ENCODE data around the gene DST. TPM values are rescaled to one million over a fixed set of nuclear protein-coding genes. Genes with fewer than 3 reads are reported as not detected.

Gene DST
- total RNA-seq = 10 to 100 TPM in 1 of 2 donors, 1 to 10 TPM in 1; 6.0 to 10.1 TPM

DNA sequence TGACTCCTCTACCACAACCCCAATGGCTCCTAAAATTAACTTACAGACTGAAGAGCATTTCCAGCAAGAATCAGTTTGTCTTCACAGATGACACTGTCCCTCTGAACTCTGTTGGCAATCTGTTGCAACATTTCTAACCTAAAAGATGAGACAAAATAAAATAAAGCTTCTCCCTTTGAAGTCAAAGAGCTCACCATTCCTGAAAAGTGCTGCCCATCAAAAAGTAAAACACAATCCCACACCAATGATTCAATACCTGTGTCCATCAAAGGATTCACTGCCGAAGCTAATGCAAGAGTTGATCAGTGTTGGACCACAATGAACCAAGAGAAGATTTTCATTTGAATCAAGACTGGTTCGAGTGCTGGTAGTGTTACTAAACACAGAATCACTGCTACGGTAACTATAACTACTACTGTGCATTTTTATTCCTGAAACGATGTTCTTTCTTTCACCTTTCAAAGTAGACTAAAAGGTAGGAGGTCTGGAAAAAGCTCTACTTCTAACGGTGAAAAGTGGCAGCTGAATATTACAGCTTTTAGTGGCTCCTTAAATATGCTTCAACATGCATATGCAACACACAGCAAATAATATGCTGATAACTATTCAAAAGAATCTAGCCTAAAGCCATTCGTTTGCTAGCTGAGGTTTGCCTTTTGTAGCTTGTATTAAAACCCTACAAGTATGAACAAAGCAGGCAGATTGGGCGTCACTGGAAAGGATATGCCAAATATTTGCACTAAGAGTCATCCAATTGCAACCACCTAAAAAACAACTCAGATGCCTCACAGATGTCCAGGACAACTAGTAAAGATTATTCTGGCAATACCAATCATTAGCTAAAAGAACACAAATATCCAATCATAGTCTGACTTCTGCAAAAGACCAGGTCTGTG lies at the start of gene DST:
DST (minus strand) TSS at position 524 of the 896 bp plus-strand sequence.
- H3K9me3 Mint-ChIP-seq = no peaks in the 10 kb centered on the region
- ATAC-seq (no peak), DNase-seq (ENCODE audit: low spot score) (no peak)
- H3K4me3 Mint-ChIP-seq = no peak within 1 kb of the TSS
- H3K27me3 Mint-ChIP-seq = peaks cover 0 to 7% of the 10 kb centered on the region in 2 donors
- no peaks in the 10 kb centered on the region for H3K4me1 Mint-ChIP-seq (ENCODE audit: low read depth in 2 of 2)
- no peaks in the 10 kb centered on the region for H3K36me3 Mint-ChIP-seq
- H3K27ac Mint-ChIP-seq = no peak within 1 kb of the TSS

DNA sequence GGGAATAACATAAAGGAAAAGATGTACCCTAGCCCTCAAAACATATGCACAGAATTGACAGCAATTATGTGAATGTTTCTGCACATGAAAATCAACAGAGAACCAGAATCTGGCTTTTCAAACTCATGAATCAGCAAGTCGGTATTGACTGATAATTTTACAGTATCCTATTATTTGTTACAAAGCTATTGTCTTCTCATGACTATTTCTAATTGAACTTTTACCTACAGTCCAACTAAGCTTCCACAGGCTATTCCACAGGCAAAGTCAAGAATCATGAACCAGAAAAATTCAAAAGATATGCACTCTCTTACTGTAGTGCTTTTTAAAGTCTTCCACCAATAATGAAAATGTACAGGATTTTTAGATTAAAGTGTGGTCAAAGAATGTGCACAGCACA lies 49.1 kb upstream of the DST start:
- peaks cover 0 to 2% of the 10 kb centered on the region in 2 donors for H3K27me3 Mint-ChIP-seq
- ATAC-seq (no peak), DNase-seq (ENCODE audit: low spot score) (no peak)
- no peaks in the 10 kb centered on the region for H3K36me3 Mint-ChIP-seq
- no peak overlapping the region for H3K27ac Mint-ChIP-seq
- no peaks in the 10 kb centered on the region for H3K4me1 Mint-ChIP-seq (ENCODE audit: low read depth in 2 of 2)
- peaks cover 2% of the 10 kb centered on the region for H3K9me3 Mint-ChIP-seq
- no peak overlapping the region for H3K4me3 Mint-ChIP-seq

DNA sequence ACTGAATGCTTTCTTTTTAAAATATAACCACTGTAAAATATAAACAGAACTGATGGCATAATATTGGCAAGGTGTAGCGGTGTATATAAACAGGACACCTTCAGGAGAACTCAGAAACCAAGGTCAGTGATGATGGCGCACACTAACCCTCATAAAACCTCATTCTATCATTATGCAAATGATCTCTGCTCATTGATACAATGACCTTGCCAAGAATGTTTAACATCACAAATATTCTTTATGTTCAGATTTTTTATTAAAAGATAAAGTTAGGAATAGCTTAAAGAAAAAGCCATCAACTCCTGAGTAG lies 48.6 kb upstream of the DST start:
- ATAC-seq (no peak), DNase-seq (ENCODE audit: low spot score) (no peak)
- Mint-ChIP-seq H3K27ac (no peak overlapping the region), H3K4me1 (ENCODE audit: low read depth in 2 of 2) (no peaks in the 10 kb centered on the region), H3K27me3 (peaks cover 0 to 2% of the 10 kb centered on the region in 2 donors), H3K9me3 (peaks cover 2% of the 10 kb centered on the region), H3K36me3 (no peaks in the 10 kb centered on the region), H3K4me3 (no peak overlapping the region)

DNA sequence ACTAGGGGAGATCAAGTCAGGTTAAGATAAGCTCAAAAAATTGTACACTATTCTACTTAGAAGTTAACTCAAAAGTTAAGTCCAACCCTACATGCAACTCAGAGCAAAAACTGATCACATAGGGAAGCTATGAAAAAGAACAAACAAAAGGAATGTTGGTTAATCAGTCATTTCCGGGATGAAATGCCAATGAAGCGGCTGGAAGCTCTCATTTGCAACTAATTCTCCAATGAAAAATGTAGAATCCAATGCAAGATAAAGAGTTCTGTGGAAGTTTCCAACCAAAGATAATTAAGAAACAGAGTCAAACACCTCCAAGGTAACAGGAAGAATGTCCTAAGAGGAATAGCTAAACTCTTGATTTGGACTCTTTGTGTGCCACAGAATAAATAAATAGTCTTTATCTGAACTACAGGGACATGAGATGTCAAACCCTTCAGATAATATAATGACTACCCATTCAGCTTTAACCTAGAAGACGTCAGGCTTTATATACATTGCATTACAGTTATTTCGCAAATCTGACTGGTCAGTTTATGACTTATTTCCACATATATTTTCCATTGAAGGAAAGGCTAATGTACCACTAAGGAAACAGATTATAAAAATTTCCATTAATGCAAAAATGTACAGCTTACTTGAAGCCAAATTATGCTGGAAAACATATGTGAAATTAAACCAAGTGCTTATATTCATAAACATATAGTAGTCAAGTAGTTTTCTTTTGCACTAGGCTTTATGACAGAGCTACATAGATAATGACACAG lies 48.0 kb upstream of the DST start:
- peaks cover 2% of the 10 kb centered on the region for H3K9me3 Mint-ChIP-seq
- H3K36me3 Mint-ChIP-seq = no peaks in the 10 kb centered on the region
- H3K4me3 Mint-ChIP-seq = no peak overlapping the region
- ATAC-seq = no peak
- H3K27me3 Mint-ChIP-seq = peaks cover 0 to 2% of the 10 kb centered on the region in 2 donors
- H3K27ac Mint-ChIP-seq = no peak overlapping the region
- DNase-seq (ENCODE audit: low spot score) = no peak
- H3K4me1 Mint-ChIP-seq (ENCODE audit: low read depth in 2 of 2) = no peaks in the 10 kb centered on the region

DNA sequence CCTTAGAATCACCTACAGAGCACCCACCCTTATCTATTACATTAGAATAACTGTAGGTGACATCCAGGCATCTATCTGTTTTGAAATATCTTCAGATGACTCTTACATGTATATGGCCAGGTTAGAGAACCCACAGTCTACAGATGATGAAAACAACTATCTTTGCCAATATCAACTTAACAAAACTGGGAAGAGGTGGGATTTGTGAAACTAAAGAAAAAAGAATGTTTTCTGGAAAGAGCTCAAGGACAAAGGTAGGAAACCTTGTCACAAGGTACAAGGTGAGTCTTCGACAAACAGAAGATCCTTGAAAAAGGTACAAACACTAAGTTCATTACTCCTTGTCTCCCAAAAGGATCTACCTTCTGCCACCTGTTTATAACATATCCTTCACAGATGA lies 47.0 kb upstream of the DST start:
- Mint-ChIP-seq H3K27me3 (peaks cover 0 to 2% of the 10 kb centered on the region in 2 donors), H3K27ac (no peak overlapping the region), H3K4me3 (no peak overlapping the region), H3K36me3 (no peaks in the 10 kb centered on the region), H3K9me3 (no peaks in the 10 kb centered on the region), H3K4me1 (ENCODE audit: low read depth in 2 of 2) (no peaks in the 10 kb centered on the region)
- DNase-seq (ENCODE audit: low spot score) (no peak), ATAC-seq (no peak)

DNA sequence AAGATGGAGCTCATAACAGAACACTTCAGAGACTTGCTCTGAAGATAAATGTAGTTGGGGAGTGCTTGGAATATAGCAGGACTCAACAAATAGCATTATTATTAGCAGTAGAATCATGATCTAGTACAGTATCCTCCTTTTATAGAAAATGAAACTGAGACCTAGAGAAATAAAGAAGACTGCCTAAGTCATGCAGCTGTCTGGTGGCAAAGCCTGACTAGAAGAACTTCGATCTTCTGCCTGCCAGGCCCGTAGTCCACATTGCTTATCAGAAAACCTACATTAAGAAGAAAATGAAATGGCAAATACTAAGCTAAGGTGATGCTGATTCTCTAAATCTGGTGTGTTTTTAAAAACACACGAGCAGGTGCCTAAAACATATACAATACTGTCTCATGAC lies 46.4 kb upstream of the DST start:
- H3K27me3 Mint-ChIP-seq = peaks cover 0 to 2% of the 10 kb centered on the region in 2 donors
- no peaks in the 10 kb centered on the region for H3K36me3 Mint-ChIP-seq
- DNase-seq (ENCODE audit: low spot score) = no peak
- no peak overlapping the region for H3K27ac Mint-ChIP-seq
- no peak for ATAC-seq
- no peaks in the 10 kb centered on the region for H3K4me1 Mint-ChIP-seq (ENCODE audit: low read depth in 2 of 2)
- H3K4me3 Mint-ChIP-seq = no peak overlapping the region
- no peaks in the 10 kb centered on the region for H3K9me3 Mint-ChIP-seq

DNA sequence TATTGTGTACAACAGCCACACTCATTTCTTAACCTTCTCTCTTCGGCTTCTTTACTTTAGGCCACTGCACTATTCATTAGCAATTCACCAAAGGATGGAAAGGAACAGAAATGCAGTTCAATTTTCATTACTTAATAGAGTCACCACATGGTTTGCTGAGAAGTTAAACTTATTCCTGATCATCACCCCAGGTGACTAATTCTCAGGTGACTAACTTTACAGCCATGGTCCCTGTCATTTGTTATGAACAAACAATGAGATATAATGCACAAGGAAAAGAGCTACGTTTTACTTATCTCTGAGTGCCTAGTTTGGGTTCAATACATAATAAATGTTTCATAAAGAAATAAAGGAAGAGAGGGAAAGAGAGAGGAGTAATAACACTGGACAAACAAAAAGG lies 45.8 kb upstream of the DST start:
- no peak overlapping the region for H3K4me3 Mint-ChIP-seq
- DNase-seq (ENCODE audit: low spot score) (no peak), ATAC-seq (no peak)
- H3K4me1 Mint-ChIP-seq (ENCODE audit: low read depth in 2 of 2) = no peaks in the 10 kb centered on the region
- H3K36me3 Mint-ChIP-seq = no peaks in the 10 kb centered on the region
- no peaks in the 10 kb centered on the region for H3K9me3 Mint-ChIP-seq
- H3K27ac Mint-ChIP-seq = no peak overlapping the region
- H3K27me3 Mint-ChIP-seq = peaks cover 0 to 2% of the 10 kb centered on the region in 2 donors

DNA sequence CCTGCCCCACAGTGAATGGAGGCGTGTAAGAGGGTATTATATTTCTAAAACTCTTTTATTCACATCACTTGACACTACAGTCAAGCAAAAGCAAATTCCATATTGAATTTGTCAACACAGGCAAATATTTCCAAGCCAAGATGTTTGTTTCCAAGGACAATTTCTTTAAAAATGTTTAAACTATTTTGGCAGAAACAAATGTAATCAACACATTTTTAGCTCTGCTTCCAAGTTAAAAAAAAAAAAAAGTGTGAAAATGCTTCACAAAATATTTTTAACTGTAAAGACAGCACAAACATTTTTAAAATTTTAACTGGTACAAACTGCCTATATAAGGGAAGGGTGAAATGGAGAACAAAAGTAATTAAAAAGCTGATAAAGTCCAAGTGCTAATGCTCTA lies 44.9 kb upstream of the DST start:
- H3K4me1 Mint-ChIP-seq (ENCODE audit: low read depth in 2 of 2) = no peaks in the 10 kb centered on the region
- H3K27me3 Mint-ChIP-seq = peaks cover 0 to 2% of the 10 kb centered on the region in 2 donors
- no peaks in the 10 kb centered on the region for H3K36me3 Mint-ChIP-seq
- no peaks in the 10 kb centered on the region for H3K9me3 Mint-ChIP-seq
- no peak overlapping the region for H3K4me3 Mint-ChIP-seq
- H3K27ac Mint-ChIP-seq = no peak overlapping the region
- ATAC-seq (no peak), DNase-seq (ENCODE audit: low spot score) (no peak)

DNA sequence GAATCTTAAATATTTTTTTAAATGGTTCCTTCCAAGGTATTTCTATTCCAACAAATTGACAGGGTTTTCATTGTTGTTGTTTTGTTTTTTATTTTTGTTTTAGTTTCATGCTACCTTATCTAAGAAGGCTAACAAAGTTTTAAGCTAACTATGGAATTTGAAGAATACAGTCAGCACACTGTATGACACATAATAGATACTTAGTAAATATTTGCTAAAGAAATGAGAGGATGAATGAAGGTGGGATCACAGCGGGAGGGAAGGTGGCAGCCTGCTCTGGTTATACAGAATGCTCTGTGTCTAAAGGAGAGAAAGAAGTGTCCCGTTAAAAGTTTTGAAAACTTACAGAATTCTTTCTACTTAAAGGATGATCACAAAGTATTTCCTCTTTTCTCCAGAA lies 43.7 kb upstream of the DST start:
- ATAC-seq = no peak

DNA sequence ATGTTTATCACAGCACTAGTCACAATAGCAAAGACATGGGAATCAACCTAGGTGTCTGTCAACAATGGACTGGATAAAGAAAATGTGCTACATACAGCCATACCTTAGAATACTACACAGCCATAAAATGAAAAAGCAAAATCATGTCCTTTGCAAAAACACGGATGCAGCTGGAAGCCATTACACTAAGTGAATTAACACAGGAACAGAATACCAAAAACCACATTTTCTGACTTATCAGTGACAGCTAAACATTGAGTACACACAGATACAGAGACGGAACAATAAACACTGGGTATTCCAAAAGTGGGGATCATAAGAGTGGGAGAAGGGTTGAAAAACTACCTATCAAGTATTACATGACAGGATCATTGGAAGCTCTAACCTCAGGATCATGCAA lies 43.3 kb upstream of the DST start:
- H3K27me3 Mint-ChIP-seq = peaks cover 0 to 2% of the 10 kb centered on the region in 2 donors
- H3K36me3 Mint-ChIP-seq = no peaks in the 10 kb centered on the region
- H3K27ac Mint-ChIP-seq = no peak overlapping the region
- H3K4me3 Mint-ChIP-seq = no peak overlapping the region
- DNase-seq (ENCODE audit: low spot score) = no peak
- no peaks in the 10 kb centered on the region for H3K4me1 Mint-ChIP-seq (ENCODE audit: low read depth in 2 of 2)
- no peaks in the 10 kb centered on the region for H3K9me3 Mint-ChIP-seq
- no peak for ATAC-seq

More for the DNA sequence above, 43.7 kb upstream of the DST start:
- H3K36me3 Mint-ChIP-seq = no peaks in the 10 kb centered on the region
- no peaks in the 10 kb centered on the region for H3K4me1 Mint-ChIP-seq (ENCODE audit: low read depth in 2 of 2)
- DNase-seq (ENCODE audit: low spot score) = no peak
- H3K9me3 Mint-ChIP-seq = no peaks in the 10 kb centered on the region
- no peak overlapping the region for H3K27ac Mint-ChIP-seq
- peaks cover 0 to 2% of the 10 kb centered on the region in 2 donors for H3K27me3 Mint-ChIP-seq
- H3K4me3 Mint-ChIP-seq = no peak overlapping the region

DNA sequence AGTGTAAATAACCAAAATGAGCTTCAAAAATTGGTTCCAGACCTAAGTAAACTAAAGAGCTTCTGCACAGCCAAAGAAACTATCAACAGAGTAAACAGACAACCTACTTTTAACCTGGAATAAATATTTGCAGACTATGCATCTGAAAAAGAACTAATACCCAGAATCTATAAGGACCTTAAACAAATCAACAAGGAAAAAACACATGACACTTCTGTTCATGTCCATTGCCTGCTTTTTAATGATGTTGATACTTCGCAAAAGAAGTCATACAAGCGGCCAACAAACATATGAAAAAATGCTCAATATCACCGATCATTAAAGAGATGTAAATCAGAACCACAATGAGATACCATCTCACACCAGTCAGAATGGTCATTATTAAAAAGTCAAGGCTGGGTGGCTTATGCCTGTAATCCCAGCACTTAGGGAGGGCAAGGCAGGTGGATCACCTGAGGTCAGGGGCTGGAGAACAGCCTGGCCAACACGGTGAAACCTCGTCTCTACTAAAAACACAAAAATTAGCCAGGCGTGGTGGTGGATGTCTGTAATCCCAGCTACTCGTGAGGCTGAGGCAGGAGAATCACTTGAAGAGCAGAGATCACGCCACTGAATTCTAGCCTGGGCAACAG lies 42.5 kb upstream of the DST start:
- Mint-ChIP-seq H3K27ac (no peak overlapping the region), H3K4me1 (ENCODE audit: low read depth in 2 of 2) (no peaks in the 10 kb centered on the region), H3K4me3 (no peak overlapping the region), H3K27me3 (peaks cover 0 to 2% of the 10 kb centered on the region in 2 donors), H3K36me3 (no peaks in the 10 kb centered on the region), H3K9me3 (no peaks in the 10 kb centered on the region)
- no peak for DNase-seq (ENCODE audit: low spot score)
- ATAC-seq = no peak

DNA sequence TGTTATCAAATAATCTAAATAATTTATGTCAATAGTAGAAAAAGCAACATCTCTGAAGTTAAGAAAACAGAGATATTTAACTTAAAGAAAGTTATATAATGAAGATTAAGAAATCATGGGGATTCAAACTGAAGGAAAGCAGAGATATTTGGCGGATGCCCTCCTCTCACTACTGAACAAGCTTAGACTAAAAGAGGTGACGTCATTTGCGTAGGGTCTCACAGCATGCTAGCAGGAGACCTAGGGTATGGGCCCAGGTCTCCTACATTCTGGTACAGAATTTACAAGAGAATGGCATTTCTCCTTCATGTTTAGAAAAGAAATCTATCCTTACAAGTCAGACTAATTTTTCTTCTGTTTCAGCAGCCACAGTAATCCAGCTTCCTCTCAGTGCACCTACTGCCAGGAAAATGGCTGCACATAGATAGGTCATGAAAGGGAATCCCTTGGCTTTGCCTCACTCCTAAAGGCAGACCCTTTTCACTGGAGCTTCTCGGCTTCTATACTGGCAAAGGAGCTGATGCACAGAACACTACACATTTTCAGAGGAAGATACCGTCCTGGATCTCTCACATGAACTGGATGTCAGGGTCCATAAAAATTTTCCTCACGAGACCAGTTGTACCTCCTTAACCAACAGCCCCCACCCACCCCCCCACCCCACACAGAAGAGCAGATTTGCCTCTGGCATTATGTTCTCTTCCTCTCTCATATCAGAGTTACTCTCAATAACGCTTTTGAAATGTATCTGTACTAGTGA lies 41.8 kb upstream of the DST start:
- peaks cover 0 to under 1% of the 10 kb centered on the region in 2 donors for H3K27me3 Mint-ChIP-seq
- H3K27ac Mint-ChIP-seq = no peak overlapping the region
- no peaks in the 10 kb centered on the region for H3K4me1 Mint-ChIP-seq (ENCODE audit: low read depth in 2 of 2)
- DNase-seq (ENCODE audit: low spot score) (no peak), ATAC-seq (no peak)
- no peaks in the 10 kb centered on the region for H3K36me3 Mint-ChIP-seq
- H3K9me3 Mint-ChIP-seq = no peaks in the 10 kb centered on the region
- no peak overlapping the region for H3K4me3 Mint-ChIP-seq

DNA sequence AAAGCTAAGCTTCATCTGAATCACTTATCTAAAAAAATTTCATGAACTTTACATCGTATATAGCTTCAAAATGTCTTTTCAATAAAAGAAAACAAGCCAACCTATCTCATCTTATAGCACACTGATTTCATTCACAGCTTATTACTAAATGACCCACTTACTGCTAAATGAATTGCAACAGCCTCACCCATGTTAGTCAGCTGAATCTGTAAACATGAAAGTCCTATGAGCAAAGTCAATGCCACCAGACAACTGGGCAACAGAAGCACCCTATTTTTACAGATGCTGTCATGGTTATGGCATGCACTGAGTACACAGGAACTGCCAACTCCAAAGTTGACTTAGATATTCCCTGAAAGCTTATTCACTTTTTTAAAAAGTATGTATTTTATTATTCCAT lies 41.2 kb upstream of the DST start:
- no peaks in the 10 kb centered on the region for H3K27me3 Mint-ChIP-seq
- H3K9me3 Mint-ChIP-seq = no peaks in the 10 kb centered on the region
- no peak for DNase-seq (ENCODE audit: low spot score)
- H3K4me1 Mint-ChIP-seq (ENCODE audit: low read depth in 2 of 2) = no peaks in the 10 kb centered on the region
- ATAC-seq = no peak
- no peak overlapping the region for H3K27ac Mint-ChIP-seq
- H3K4me3 Mint-ChIP-seq = no peak overlapping the region
- H3K36me3 Mint-ChIP-seq = no peaks in the 10 kb centered on the region
